ENCODE results near the gene TMCO4.

The TMCO4 gene

DNA sequence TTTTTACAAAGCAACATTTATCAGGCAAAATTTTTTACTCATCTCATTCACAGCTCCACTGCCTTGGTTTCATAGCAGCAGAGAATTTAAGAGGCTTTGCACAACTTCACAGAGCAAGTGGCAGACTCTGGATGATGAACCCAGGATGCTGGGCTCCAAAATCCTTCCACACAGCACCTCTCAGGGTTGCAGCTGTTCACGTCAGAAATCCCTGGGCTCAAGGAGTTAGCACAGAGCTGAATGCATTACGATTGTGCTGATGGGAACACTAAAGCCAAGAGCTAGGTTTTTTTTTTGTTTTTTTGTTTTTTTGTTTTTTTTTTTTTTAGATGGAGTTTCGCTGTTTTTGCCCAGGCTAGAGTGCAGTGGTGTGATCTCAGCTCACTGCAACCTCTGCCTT lies 137.4 kb downstream of the TMCO4 start:
- in situ Hi-C loops (cut with MboI; ENCODE audit: low sequenced_read_pairs) = loop anchor here (25.0 kb wide), 2 partner anchors 775 to 1075 kb away; no protein-coding TSS in a partner anchor

DNA sequence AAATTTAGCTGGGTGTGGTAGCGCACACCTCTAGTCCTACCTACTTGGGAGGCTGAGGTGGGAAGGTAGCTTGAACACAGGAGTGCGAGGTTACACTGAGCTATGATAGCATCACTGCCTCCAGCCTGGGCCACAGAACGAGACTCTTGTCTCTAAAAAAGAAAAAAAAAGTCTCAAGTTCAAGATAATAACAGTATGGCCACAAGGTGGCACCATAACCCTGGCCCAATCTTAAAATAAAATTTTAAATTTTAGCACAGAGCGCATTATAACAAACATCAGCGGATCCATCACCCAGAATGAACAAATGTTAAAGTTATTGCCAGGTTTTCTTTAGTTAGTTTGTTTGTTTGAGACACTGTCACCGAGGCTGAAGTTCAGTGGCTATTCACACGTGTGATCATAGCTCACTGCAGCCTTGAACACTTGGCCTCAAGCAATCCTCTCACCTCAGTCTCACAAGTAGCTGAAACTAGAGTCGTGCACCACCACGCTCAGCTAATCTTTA lies 137.9 kb downstream of the TMCO4 start:
- in situ Hi-C loops (cut with MboI; ENCODE audit: low sequenced_read_pairs) = loop anchor here (25.0 kb wide), 2 partner anchors 774 to 1074 kb away; no protein-coding TSS in a partner anchor

GRCh38 chr1:19658186-19658585 lies 141.5 kb downstream of the TMCO4 start:
- in situ Hi-C loops (cut with MboI; ENCODE audit: low sequenced_read_pairs) = loop anchor here (10.0 to 25.0 kb wide), 3 partner anchors 313 to 1071 kb away; no protein-coding TSS in a partner anchor

DNA sequence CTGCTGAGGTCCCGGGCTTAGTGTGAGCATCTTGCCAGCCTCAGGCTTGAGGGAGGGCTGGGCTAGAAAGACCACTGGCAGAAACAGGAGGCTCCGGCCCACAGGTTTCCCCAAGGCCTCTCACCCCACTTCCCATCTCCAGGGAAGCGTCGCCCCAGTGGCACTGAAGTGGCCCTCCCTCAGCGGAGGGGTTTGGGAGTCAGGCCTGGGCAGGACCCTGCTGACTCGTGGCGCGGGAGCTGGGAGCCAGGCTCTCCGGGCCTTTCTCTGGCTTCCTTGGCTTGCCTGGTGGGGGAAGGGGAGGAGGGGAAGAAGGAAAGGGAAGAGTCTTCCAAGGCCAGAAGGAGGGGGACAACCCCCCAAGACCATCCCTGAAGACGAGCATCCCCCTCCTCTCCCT lies 142.2 kb downstream of the TMCO4 start:
- in situ Hi-C loops (cut with MboI; ENCODE audit: low sequenced_read_pairs) = loop anchor here (10.0 to 25.0 kb wide), 3 partner anchors 313 to 1070 kb away; no protein-coding TSS in a partner anchor

- in situ Hi-C loops (cut with MboI; ENCODE audit: low sequenced_read_pairs) = loop anchor here (10.0 to 25.0 kb wide), 3 partner anchors 312 to 1070 kb away; no protein-coding TSS in a partner anchor
These were observed 142.8 kb downstream of the TMCO4 start for GRCh38 chr1:19656780-19657466.

GRCh38 chr1:19656134-19656779 lies 143.5 kb downstream of the TMCO4 start:
- in situ Hi-C loops (cut with MboI; ENCODE audit: low sequenced_read_pairs) = loop anchor here (10.0 to 25.0 kb wide), 3 partner anchors 311 to 1069 kb away; no protein-coding TSS in a partner anchor

DNA sequence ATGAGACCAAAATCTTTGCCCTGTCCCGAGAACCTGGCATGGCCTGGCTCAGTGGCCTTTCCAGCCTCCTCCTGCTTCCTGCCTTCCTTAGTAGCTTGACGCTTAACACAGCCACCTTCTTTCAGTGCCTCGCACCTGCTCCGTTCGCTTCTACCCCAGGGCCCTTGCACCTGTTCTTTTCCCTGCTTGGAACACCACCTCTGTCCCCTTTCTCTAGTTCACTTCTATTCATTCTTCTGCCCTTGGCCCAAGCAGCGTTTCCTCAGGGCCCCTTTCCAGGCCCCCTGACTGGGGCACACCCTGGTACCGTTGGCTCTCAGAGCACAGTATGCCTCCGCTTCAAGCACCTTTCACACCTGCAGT lies 144.0 kb downstream of the TMCO4 start:
- in situ Hi-C loops (cut with MboI; ENCODE audit: low sequenced_read_pairs) = loop anchor here (10.0 to 25.0 kb wide), 3 partner anchors 311 to 1068 kb away; no protein-coding TSS in a partner anchor

GRCh38 chr1:19654886-19655717 lies 144.6 kb downstream of the TMCO4 start:
- in situ Hi-C loops (cut with MboI; ENCODE audit: low sequenced_read_pairs) = loop anchor here (10.0 to 25.0 kb wide), 3 partner anchors 310 to 1068 kb away; no protein-coding TSS in a partner anchor

GRCh38 chr1:19654386-19654785 lies 145.3 kb downstream of the TMCO4 start:
- in situ Hi-C loops (cut with MboI; ENCODE audit: low sequenced_read_pairs) = loop anchor here (10.0 to 25.0 kb wide), 3 partner anchors 310 to 1067 kb away; no protein-coding TSS in a partner anchor

- in situ Hi-C loops (cut with MboI; ENCODE audit: low sequenced_read_pairs) = loop anchor here (10.0 to 25.0 kb wide), 3 partner anchors 306 to 1064 kb away; no protein-coding TSS in a partner anchor
These were observed 148.5 kb downstream of the TMCO4 start for GRCh38 chr1:19651141-19651737.

DNA sequence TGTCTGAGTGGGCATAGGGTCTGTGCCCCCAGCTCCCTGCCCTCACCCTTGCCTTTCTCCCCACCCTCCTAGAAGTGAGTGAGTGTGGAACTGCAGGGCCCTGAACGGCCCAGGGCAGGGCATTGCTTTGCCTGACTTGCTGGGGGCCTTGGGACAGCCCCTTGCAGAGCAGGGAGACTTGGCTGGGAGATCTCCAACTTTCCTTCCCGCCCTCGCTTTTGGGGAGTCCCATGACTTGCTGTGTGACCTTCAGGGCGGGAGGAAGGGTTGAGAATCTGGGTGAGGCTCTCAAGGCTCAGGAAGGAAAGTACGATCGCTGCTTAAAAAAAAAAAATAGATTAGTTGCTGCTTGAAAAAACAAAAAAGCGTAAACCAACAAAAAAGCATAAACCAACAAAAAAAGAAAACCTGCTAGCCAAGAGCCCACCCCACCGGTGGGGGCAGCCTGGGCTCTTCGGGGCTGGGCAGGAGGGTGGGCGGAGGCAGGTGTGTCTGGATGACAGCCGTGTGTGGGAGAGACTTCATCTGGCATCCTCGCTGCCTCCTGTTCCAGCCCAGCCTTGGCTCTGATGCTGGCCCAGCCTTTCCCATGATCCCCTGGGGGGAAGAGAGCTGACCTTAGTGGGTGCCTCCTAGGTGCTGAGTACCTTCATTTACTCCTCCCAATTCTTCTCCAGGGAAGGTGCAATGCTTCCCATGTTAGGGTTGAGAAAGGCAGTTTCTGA lies 149.1 kb downstream of the TMCO4 start:
- in situ Hi-C loops (cut with MboI; ENCODE audit: low sequenced_read_pairs) = loop anchor here (10.0 to 25.0 kb wide), 3 partner anchors 306 to 1063 kb away; no protein-coding TSS in a partner anchor

DNA sequence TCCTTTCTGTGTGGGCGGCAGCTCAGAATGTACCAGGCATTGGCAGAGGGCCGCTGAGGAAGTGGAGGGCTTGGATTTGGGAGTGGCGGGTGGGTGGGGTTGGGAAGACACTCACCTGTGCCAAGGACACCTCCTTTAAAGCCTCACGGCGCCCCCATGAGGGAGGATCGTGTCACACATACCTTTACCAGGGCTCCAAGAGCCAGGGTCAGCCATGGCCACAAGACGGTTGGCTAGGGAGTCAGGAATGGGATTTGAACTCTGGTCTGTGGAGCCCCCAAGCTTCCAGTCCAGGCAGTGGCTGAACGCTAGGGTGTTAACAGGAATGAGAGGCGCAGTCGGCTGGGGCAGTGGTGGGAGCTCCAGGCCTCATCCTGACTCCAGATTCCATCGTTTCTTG lies 151.0 kb downstream of the TMCO4 start:
- in situ Hi-C loops (cut with MboI; ENCODE audit: low sequenced_read_pairs) = no loop called here

GRCh38 chr1:19648239-19648638 lies 151.5 kb downstream of the TMCO4 start:
- in situ Hi-C loops (cut with MboI; ENCODE audit: low sequenced_read_pairs) = no loop called here

GRCh38 chr1:19647643-19648042 lies 152.1 kb downstream of the TMCO4 start:
- in situ Hi-C loops (cut with MboI; ENCODE audit: low sequenced_read_pairs) = no loop called here

DNA sequence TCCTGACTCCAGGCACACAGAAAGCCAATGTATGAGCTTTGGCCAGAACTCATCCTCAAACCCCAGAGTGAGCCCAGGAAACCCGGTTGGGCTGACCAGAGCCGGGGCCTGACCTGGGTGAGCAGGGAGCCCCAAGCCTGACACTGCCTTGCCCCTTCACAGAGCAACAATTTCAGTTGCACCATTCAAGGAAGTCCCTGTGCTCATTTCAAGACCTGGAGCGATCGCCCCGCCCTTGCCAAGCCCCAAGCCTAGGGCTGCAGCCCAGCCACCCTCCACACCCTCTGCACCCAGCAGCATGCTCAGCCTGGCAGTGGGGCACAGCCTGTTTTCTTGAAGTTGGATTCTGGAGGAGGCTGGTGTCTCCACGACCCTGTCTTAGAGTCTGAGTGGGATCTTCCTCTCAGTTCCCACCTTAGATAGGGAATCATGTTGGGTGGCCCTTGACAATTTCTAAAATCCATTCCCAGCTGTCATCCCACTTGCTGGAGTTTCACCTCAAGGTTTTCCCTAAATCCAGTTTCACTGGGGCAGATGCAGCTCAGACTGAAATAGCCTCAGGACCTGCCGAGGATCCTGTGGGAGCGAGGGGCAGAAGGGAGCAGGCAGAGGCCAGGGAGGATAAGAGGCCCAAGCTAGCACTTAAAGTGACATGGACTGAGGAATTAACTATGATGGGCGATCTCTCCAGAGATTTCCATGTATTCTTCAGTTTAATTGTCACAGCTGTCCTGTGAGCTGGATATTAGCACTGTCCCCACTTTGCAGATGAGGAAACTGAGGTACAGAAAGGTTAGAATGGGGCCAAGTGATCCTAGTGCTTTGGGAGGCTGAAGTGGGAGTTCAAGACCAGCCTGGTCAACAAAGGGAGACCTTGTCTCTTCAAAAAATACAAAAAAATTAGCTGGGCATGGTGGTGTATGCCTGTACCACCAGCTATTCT lies 153.1 kb downstream of the TMCO4 start:
- in situ Hi-C loops (cut with MboI; ENCODE audit: low sequenced_read_pairs) = no loop called here

GRCh38 chr1:19645411-19646251 lies 154.1 kb downstream of the TMCO4 start:
- in situ Hi-C loops (cut with MboI; ENCODE audit: low sequenced_read_pairs) = no loop called here

GRCh38 chr1:19644681-19645410 lies 154.9 kb downstream of the TMCO4 start:
- in situ Hi-C loops (cut with MboI; ENCODE audit: low sequenced_read_pairs) = no loop called here

Data from HL-60/S4 (cell line).